NB4 (cell line): Measurements from ENCODE around the gene SORT1.
"Not testable (repeated sequence)": the region's sequence is repeated elsewhere in the genome, so short reads cannot be mapped to it uniquely, and the experiment has no call there.

Source experiments
- DNase-seq: peaks from one replicate; pipeline ENCODE4 v3.0.0; 2010; ENCODE audit warnings: low read depth
- H3K4me3 ChIP-seq: one replicate; pipeline ENCODE4 v1.5.1; 2011; ENCODE audit warnings: mild to moderate bottlenecking, low read depth, low read length, moderate library complexity
- MYC ChIP-seq: IDR thresholded peaks from 2 replicates; pipeline ENCODE4 v1.6.1; 2011; ENCODE audit warnings: low read depth, low read length
- POLR2A ChIP-seq: IDR thresholded peaks from 2 replicates; pipeline ENCODE4 v1.6.1; 2011; ENCODE audit warnings: mild to moderate bottlenecking; ENCODE audit not compliant: insufficient read length; ENCODE audit errors: extremely low read depth
- TF ChIP-seq, protein P1 (sequence below): IDR thresholded peaks from 2 replicates; pipeline ENCODE4 v1.6.1; 2011; ENCODE audit warnings: low read depth, low read length
- TF ChIP-seq, protein P2 (sequence below): IDR thresholded peaks from one replicate; pipeline ENCODE4 v1.5.1; 2012; ENCODE audit warnings: low read depth, low read length

The SORT1 gene

DNA sequence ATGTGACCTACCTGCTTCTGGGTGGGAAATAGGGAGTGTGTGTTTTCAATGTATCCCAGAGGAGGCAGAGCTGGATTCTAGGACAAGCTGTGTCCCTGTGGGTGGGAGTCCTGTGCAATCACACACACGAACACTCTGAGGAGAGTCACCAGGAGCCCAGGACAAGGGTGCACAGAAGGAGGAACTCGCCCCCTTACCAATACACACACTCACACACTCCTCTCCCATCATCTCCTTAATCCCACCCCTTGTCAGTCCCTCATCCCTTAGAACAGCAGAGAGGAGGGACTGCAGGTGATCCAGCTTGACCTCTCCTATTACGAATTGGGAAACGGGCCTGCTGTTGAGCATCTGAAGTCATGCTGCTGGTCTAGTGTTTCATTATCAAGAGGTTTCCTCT, 82.4 kb downstream of the SORT1 start:
- no peak overlapping the region for H3K4me3 ChIP-seq
- no peak for DNase-seq

DNA sequence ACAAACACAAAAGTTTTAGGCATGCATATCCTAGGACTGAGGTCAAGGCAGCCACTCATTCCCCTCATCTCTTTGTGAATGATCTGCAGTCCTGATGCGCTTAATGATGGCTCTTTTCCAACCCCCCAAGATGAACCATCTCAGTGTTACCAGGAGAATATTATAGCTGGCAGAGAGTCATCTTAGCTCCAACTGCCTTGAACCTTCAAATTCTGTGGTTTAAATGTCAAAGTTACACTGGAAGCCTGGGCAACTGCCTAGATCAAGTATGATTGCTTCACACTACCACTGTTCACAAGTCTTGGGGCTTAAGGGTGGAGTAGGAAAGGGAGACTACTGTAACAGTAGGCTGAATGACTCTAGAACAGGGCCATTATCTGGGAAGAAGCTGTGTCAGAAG, 82.9 kb downstream of the SORT1 start:
- TF ChIP-seq, protein P1, sequence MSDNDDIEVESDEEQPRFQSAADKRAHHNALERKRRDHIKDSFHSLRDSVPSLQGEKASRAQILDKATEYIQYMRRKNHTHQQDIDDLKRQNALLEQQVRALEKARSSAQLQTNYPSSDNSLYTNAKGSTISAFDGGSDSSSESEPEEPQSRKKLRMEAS, result no peak
- TF ChIP-seq POLR2A (no peak), MYC (no peak)
- TF ChIP-seq, protein P2, sequence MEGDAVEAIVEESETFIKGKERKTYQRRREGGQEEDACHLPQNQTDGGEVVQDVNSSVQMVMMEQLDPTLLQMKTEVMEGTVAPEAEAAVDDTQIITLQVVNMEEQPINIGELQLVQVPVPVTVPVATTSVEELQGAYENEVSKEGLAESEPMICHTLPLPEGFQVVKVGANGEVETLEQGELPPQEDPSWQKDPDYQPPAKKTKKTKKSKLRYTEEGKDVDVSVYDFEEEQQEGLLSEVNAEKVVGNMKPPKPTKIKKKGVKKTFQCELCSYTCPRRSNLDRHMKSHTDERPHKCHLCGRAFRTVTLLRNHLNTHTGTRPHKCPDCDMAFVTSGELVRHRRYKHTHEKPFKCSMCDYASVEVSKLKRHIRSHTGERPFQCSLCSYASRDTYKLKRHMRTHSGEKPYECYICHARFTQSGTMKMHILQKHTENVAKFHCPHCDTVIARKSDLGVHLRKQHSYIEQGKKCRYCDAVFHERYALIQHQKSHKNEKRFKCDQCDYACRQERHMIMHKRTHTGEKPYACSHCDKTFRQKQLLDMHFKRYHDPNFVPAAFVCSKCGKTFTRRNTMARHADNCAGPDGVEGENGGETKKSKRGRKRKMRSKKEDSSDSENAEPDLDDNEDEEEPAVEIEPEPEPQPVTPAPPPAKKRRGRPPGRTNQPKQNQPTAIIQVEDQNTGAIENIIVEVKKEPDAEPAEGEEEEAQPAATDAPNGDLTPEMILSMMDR, result no peak
- DNase-seq, result no peak
- no peak overlapping the region for H3K4me3 ChIP-seq

More for the DNA sequence above, 82.4 kb downstream of the SORT1 start:
- TF ChIP-seq POLR2A (no peak), MYC (no peak)

DNA sequence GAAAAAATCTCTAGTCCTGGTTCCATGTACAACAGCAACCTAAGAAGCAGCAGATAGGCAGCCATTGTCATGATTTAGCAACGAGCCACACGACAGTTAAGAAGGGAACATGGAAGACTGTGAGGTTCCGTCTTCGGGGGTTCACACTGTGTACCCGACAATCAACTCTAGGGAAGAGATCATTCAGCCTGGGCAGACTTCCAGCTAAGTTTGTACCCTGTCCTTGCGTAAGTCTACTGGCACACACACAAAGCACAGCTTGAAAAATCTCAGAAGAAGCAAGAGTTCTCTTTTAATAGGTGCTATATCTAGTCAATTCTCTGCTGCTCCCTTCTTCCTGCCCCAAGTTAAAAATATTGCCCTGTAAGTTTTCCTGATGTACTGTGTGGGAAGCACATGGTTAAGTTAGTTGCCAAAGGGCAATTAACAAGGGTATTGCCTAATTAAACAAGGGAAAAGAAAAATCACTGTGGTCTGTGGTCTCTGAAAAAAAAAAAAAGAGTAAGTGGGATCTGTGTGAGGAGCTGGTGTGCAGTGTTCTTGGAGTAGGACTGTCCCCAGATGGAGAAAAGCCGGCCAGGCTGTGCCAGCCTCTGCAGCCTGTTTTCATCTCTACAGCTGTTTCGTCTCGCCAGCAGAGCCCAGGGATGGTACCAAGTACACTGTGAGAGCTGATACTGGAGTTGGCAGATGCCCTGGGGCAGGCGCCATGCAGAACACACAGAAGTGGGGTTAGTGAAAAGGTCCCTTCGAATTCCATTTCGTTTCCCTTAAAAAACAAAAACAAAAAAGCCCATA, 84.5 kb downstream of the SORT1 start:
- no peak for DNase-seq
- TF ChIP-seq, protein P1, result no peak
- TF ChIP-seq POLR2A (no peak), MYC (no peak)
- TF ChIP-seq, protein P2, result no peak
- H3K4me3 ChIP-seq, result no peak overlapping the region

DNA sequence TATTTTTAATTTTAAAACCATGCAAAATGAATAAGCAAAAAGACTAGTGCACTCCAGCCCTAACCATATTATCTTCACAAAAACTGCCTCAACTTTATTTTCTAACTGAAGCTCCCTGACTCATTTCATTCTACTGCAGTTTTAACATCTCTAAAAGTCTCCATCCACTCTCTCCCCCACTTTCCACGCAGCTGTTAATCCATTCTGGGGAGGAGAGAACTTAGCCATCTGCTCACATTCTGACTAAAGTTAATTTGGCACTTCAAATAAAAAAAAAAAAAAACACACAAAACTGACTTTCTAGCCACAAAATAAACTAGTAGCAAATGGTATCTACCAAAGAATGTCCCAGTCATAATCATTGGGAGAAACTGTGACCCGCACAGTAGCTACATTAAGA, 85.5 kb downstream of the SORT1 start:
- no peak for DNase-seq
- H3K4me3 ChIP-seq, result no peak overlapping the region
- TF ChIP-seq, protein P2, result no peak

DNA sequence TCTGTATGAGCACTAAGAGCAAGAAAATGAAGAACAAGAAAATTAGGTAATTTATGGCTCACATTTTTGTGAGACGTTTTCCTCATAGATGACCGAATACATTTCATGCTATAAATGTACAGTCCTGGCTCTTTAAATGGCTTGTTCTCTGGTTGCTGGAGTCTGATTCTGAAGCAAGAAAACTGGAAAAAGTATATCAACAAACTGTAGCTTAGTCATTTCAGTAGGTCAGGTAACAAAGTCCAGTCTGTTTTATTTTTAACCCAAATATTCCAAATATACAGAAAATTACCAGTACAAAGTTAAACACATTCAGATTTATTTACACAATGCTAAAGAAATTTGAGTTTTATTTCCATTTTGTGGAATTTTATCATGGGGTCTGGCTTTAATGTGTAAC, 88.4 kb downstream of the SORT1 start:
- H3K4me3 ChIP-seq, result no peak overlapping the region
- DNase-seq, result no peak
- TF ChIP-seq, protein P1, result no peak

DNA sequence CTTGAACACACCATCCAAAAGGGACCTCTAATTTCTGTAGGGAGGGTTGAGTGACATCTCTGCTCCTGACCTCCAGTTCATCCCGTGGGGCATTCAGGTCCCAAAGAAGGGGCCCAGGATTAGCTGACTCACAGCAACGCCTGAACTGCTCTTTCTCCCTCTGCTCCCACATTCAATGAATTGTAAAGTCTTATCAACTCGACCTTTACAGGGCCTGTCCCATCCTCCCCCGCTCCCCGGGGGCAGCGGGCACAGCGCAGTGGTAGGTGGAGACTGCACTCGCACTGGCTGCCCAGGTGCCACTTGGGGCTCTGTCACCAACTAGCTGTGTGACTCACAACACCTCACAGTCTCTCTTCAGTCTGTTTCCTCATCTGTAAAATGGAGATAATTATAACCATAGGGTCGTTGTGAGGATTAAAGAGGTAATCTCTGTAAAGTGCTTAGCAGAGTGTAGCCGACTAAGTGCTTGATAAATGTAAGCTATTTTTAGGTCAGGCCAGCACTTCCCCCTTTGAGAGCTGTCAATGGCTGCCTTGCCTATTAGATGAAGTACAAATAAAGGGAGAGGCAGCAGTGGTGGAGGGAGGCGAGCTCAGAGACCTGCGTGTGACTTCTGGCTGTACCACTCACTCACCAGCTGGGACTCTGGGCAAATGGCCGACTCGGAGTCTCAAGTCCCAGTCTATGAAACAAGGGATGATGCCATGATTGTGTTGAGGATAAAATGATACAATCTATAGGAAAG, 90.3 kb downstream of the SORT1 start:
- TF ChIP-seq, protein P2, result no peak
- no peak for TF ChIP-seq POLR2A
- TF ChIP-seq, protein P1, result no peak
- no peak for TF ChIP-seq MYC
- H3K4me3 ChIP-seq, result no peak overlapping the region
- DNase-seq, result peak; percentile 64

DNA sequence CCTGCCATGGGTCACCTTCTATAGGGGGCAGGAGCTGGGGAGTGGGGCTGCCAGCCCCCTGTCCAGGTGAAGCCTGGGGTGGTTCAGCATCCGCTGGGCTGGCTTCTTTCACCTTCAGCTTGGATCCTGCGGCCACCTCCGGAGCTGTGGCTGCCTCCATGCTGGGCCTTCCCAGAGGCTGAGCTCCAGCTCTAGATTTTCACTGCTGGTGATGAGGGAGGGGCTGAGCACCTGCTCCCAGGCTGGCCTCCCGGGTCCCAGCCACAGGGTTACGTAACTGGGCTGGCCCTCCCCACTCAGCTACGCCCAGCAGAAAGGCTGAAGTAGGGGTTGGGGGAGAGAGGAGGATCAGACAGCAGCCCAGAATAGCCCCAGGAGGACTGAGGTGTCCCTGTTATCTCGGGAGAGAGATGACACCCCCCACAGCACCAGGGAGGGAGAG, 90.9 kb downstream of the SORT1 start, which contains the start of gene MYBPHL:
Gene MYBPHL (minus strand): TSS at position 180 of the 442 bp plus-strand sequence. CDS start 20 bp downstream, at position 160.
- no peak within 1 kb of the TSS for H3K4me3 ChIP-seq
- peak; percentile 73 for DNase-seq
- TF ChIP-seq, protein P2, result no peak

DNA sequence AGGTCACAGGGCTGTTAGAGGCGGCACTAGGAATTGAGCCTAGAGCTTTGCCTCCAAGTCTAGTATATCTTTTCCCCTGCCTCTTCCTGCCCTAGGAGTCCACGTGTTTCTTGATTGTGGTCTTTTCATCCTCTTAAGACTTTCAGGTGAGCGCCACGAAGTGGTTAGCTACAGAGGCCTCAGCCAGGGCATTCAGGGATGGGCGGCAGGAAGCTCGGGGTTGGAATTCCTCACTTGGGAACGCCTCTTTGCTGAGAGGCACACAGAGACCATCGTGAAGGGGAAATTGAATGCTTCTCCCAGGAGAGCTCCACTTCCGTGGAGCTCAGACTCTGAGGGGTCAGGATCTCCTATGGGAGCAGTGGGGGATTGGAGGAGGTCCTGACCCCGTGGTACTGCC, 91.7 kb downstream of the SORT1 start:
- not testable (repeated sequence) for H3K4me3 ChIP-seq, DNase-seq
